LNCaP clone FGC (cell line): ENCODE data around the gene SEM1.
"Not testable (repeated sequence)": the region's sequence is repeated elsewhere in the genome, so short reads cannot be mapped to it uniquely, and the experiment has no call there.

Source experiments
- DNase-seq: peaks from one replicate; pipeline ENCODE4 v3.0.0-alpha.2; 2011; ENCODE audit warnings: low read depth
- H3K4me3 ChIP-seq: 2 replicates; pipeline ENCODE4 v1.5.1; 2011; ENCODE audit warnings: mild to moderate bottlenecking, low read depth, low read length, control low read depth
- CTCF ChIP-seq: IDR thresholded peaks from 2 replicates; pipeline ENCODE4 v1.5.1; 2012; ENCODE audit warnings: mild to moderate bottlenecking; ENCODE audit not compliant: control insufficient read depth, insufficient read depth; ENCODE audit errors: extremely low read depth

The SEM1 gene

GRCh38 chr7:96701258-96701657 lies 8.4 kb downstream of the SEM1 start:
- no peak for TF ChIP-seq CTCF
- no peak for DNase-seq
- H3K4me3 ChIP-seq: no peak overlapping the region

- DNase-seq: no peak
- TF ChIP-seq CTCF: no peak
- H3K4me3 ChIP-seq: no peak overlapping the region
Observed at GRCh38 chr7:96700516-96700915, 9.1 kb downstream of the SEM1 start.

GRCh38 chr7:96699219-96699871 lies 10.3 kb downstream of the SEM1 start:
- H3K4me3 ChIP-seq: no peak overlapping the region
- DNase-seq: no peak
- TF ChIP-seq CTCF: no peak

- DNase-seq, H3K4me3 ChIP-seq: not testable (repeated sequence)
Observed at GRCh38 chr7:96698449-96698848, 11.2 kb downstream of the SEM1 start.

- no peak overlapping the region for H3K4me3 ChIP-seq
- no peak for DNase-seq
- no peak for TF ChIP-seq CTCF
Observed at GRCh38 chr7:96697822-96698221, 11.8 kb downstream of the SEM1 start.

- no peak for DNase-seq
- H3K4me3 ChIP-seq: no peak overlapping the region
- no peak for TF ChIP-seq CTCF
Observed at GRCh38 chr7:96695581-96695980, 14.1 kb downstream of the SEM1 start.

- no peak overlapping the region for H3K4me3 ChIP-seq
- DNase-seq: no peak
- TF ChIP-seq CTCF: no peak
Observed at GRCh38 chr7:96694082-96694481, 15.6 kb downstream of the SEM1 start.

- no peak for TF ChIP-seq CTCF
- DNase-seq: no peak
- H3K4me3 ChIP-seq: no peak overlapping the region
Observed at GRCh38 chr7:96691702-96692101, 17.9 kb downstream of the SEM1 start.
